Measurements from ENCODE around the gene TTC33. TPM values are rescaled to one million over a fixed set of nuclear protein-coding genes. Genes with fewer than 3 reads are reported as not detected.
A peak's percentile ranks its signal among the peaks of the same experiment; 100 is the strongest.

TTC33 gene
- total and polyA plus RNA-seq, 2 donors (not counting 1 experiment from before 2014, with no cell fraction given): 2.1 to 15.8 TPM

DNA sequence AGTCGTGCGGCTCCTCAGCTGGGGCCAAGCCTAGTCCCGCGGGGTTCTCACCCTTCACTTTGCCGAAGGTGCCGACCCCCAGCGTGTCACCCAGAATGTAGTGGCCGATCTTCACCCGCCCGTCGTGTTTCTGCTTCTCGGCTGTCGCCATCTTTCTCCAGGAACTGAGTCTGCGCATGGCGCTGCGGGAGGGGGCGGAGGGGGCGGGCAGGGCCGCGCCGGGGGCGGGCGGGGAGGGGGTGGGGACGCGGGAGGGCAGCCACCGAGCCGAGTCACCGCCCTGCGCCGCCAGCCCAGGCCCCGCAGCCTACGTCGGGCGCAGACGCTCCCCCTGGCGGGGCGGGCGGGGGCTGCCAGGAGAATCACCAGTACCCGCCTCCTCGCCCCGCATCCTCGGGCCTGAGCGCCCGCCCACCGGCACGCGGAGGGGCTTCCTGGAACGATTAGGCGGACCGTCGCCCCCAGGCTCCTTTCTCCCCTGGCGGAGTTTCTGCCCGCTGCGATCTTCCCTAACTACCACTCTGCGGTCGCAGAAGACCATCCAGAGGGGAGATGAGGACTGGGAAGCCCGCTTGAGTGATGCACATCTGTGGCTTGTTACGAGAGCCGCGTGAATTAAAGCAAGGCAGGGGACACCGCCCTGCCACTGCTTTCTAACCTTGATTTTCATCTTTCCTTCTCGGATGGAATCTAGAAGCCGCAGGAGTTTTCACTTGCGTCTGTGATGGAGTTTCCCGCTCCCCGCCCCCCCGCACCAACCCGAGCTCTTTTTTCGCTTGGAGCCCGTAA, 42.4 kb upstream of the TTC33 start, which contains the start of gene PRKAA1:
PRKAA1 (minus strand) TSS at position 363 of the 789 bp plus-strand sequence; CDS start at position 178, 185 bp downstream.
- intact Hi-C loops (cut with micrococcal nuclease): loop anchor here (1.0 kb wide), 4 partner anchors 37 to 1724 kb away; partner anchors contain the start of genes FBXO4, RICTOR, RPL37 and TTC33
- Histone ChIP-seq H3K4me1 (ENCODE audit: control insufficient read depth in 2 of 2, insufficient read depth in 2 of 2, low read length in 2 of 2) (peaks cover 15 to 23% of the 10 kb centered on the region in 2 donors), H3K27ac (ENCODE audit: low read length in 2 of 2) (peak within 1 kb of the TSS; percentile 87 to 94), H4K20me1 (ENCODE audit: control insufficient read depth, insufficient read depth, low read length, poor library complexity, severe bottlenecking) (peaks cover 22% of the 10 kb centered on the region), H3K9ac (ENCODE audit: low read length) (peak within 1 kb of the TSS; percentile 91), H3K9me3 (ENCODE audit: control extremely low read depth in 1 of 3, control insufficient read depth in 2 of 3, insufficient read depth in 1 of 3, low read length in 2 of 3) (no peaks in the 10 kb centered on the region), H3K4me2 (replicated peaks; ENCODE audit: low read depth, low read length, poor library complexity, severe bottlenecking) (peak within 1 kb of the TSS; percentile 96), H2AFZ (ENCODE audit: insufficient read depth, low read depth, low read length, poor library complexity, severe bottlenecking) (peak within 1 kb of the TSS; percentile 95), H3K27me3 (replicated peaks in 1 of 4; ENCODE audit: control extremely low read depth in 1 of 4, control insufficient read depth in 3 of 4, insufficient read depth in 4 of 4, low read length in 3 of 4) (no peaks in the 10 kb centered on the region), H3K79me2 (ENCODE audit: control insufficient read depth, insufficient read depth, low read length) (peaks cover 48% of the 10 kb centered on the region), H3K4me3 (ENCODE audit: control extremely low read depth in 1 of 5, extremely low read depth in 1 of 5, insufficient read depth in 1 of 5, low read depth in 2 of 5, low read length in 4 of 5) (peak within 1 kb of the TSS; percentile 68 to 98 (median 82)), H3K36me3 (replicated peaks in 1 of 2; ENCODE audit: control extremely low read depth in 1 of 2, control insufficient read depth in 1 of 2, extremely low read depth in 1 of 2, insufficient read depth in 2 of 2, low read length in 1 of 2) (peaks cover 1 to 3% of the 10 kb centered on the region in 2 experiments)
- peak; percentile 95 for ATAC-seq (ENCODE audit: low read depth)
- ChIA-PET POLR2A (interaction anchor here (0.6 to 1.5 kb wide), 6 partner anchors 33 to 60 kb away, joined by 3 to 5 read pairs (median 4); partner anchors contain the start of gene RPL37), CTCF (interaction anchor here (1.0 to 1.1 kb wide), 3 partner anchors 35 to 1219 kb away, joined by 3 to 6 read pairs (median 4); partner anchors contain the start of gene RPL37)
- no peaks in the 10 kb centered on the region for H3K27me3 Mint-ChIP-seq
- peak; percentile 93 for DNase-seq
- H3K9me3 Mint-ChIP-seq (ENCODE audit: insufficient read depth): no peaks in the 10 kb centered on the region
- H3K27ac Mint-ChIP-seq: peak within 1 kb of the TSS; percentile 94
- H3K4me1 Mint-ChIP-seq: peaks cover 40% of the 10 kb centered on the region
- under 1% methylated on average over 52 of the region's 70 CpGs for WGBS (ENCODE audit: insufficient coverage)
- H3K4me3 Mint-ChIP-seq: peak within 1 kb of the TSS; percentile 82
- TF ChIP-seq, protein P1, sequence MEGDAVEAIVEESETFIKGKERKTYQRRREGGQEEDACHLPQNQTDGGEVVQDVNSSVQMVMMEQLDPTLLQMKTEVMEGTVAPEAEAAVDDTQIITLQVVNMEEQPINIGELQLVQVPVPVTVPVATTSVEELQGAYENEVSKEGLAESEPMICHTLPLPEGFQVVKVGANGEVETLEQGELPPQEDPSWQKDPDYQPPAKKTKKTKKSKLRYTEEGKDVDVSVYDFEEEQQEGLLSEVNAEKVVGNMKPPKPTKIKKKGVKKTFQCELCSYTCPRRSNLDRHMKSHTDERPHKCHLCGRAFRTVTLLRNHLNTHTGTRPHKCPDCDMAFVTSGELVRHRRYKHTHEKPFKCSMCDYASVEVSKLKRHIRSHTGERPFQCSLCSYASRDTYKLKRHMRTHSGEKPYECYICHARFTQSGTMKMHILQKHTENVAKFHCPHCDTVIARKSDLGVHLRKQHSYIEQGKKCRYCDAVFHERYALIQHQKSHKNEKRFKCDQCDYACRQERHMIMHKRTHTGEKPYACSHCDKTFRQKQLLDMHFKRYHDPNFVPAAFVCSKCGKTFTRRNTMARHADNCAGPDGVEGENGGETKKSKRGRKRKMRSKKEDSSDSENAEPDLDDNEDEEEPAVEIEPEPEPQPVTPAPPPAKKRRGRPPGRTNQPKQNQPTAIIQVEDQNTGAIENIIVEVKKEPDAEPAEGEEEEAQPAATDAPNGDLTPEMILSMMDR (IDR thresholded peaks at IDR 0.05): peak; percentile 81
- no peak for TF ChIP-seq EZH2 (IDR thresholded peaks at IDR 0.05; ENCODE audit: borderline replicate concordance, insufficient read depth, low read depth, low read length, poor library complexity, severe bottlenecking)
